H1 (cell line): ENCODE measurements around the gene CHAC1. TPM values are rescaled to one million over a fixed set of nuclear protein-coding genes. Genes with fewer than 3 reads are reported as not detected.

Experiments used
- CTCF ChIA-PET: fragments of 300-600 bp; sonication (Branson Sonifier 250); formaldehyde crosslinking; loops from one replicate; lab custom pipeline; 2021; ENCODE audit not compliant: partially characterized antibody; lab: Charles Lee
- POLR2A ChIA-PET: fragments of 300-600 bp; sonication (Branson Sonifier 250); formaldehyde crosslinking; loops from one replicate; lab custom pipeline; 2021; ENCODE audit warnings: inconsistent platforms; ENCODE audit not compliant: partially characterized antibody; lab: Charles Lee
- DNase-seq, 2 experiments: peaks; one replicate each; pipeline versions ENCODE4 v3.0.0 to v3.0.0-alpha.2; 2010 to 2022; ENCODE audit warnings: low spot score in 2 of 2, low read depth in 1 of 2, mixed read lengths in 1 of 2
- FAIRE-seq: peaks from 2 replicates; lab custom pipeline; 2011; peaks lifted over from hg19 to GRCh38; lab: Jason Lieb, UNC
- H2AFZ ChIP-seq: 2 replicates; pipeline ENCODE4 v1.8.1; 2012; ENCODE audit warnings: low read length, inconsistent platforms
- H2AK5ac ChIP-seq: 2 replicates; pipeline ENCODE4 v1.6.1; 2013; ENCODE audit warnings: low read depth, low read length
- H2BK120ac ChIP-seq: replicated peaks from 2 replicates; pipeline ENCODE3; 2013; ENCODE audit warnings: low read depth, low read length, inconsistent platforms
- H2BK12ac ChIP-seq: 2 replicates; pipeline ENCODE4 v1.6.1; 2013; ENCODE audit warnings: low read depth, low read length
- H2BK15ac ChIP-seq: 2 replicates; pipeline ENCODE4 v1.6.1; 2013; ENCODE audit warnings: low read length
- H2BK20ac ChIP-seq: 2 replicates; pipeline ENCODE4 v1.6.1; 2013; ENCODE audit warnings: low read length
- H2BK5ac ChIP-seq: 2 replicates; pipeline ENCODE4 v1.6.1; 2013; ENCODE audit warnings: low read depth, low read length
- H3K14ac ChIP-seq: 2 replicates; pipeline ENCODE4 v1.6.1; 2013; ENCODE audit warnings: inconsistent platforms; ENCODE audit not compliant: insufficient read length
- H3K18ac ChIP-seq: 2 replicates; pipeline ENCODE4 v1.6.1; 2013; ENCODE audit warnings: low read length; ENCODE audit errors: extremely low read depth
- H3K23ac ChIP-seq: 2 replicates; pipeline ENCODE4 v1.6.1; 2013; ENCODE audit warnings: inconsistent platforms; ENCODE audit not compliant: insufficient read length
- H3K23me2 ChIP-seq: 2 replicates; pipeline ENCODE4 v1.6.1; 2013; ENCODE audit warnings: low read depth, low read length
- H3K27ac ChIP-seq: 2 replicates; pipeline ENCODE4 v1.6.1; 2011; ENCODE audit warnings: low read depth, low read length, inconsistent platforms
- H3K27me3 ChIP-seq, 4 experiments: replicated peaks in 1 of 4; 1 replicate in 1 of 4; 2 replicates in 3 of 4; pipeline versions ENCODE4 v1.6.1 to v1.8.1; 2011 to 2013; ENCODE audit warnings: low read length in 3 of 4, mild to moderate bottlenecking in 3 of 4, inconsistent platforms in 2 of 4, mixed read lengths in 2 of 4, moderate library complexity in 1 of 4; ENCODE audit not compliant: control insufficient read depth in 3 of 4, insufficient read depth in 3 of 4; ENCODE audit errors: extremely low read depth in 1 of 4
- H3K36me3 ChIP-seq, 4 experiments: 2 replicates each; pipeline versions ENCODE4 v1.6.1 to v1.8.1; 2011 to 2013; ENCODE audit warnings: mild to moderate bottlenecking in 4 of 4, low read length in 3 of 4, moderate library complexity in 2 of 4, control low read depth in 1 of 4, inconsistent platforms in 1 of 4; ENCODE audit not compliant: insufficient read depth in 4 of 4, control insufficient read depth in 2 of 4
- H3K4ac ChIP-seq: replicated peaks from 2 replicates; pipeline ENCODE3; 2013; ENCODE audit warnings: low read length, low read depth, mixed read lengths, inconsistent platforms; ENCODE audit not compliant: insufficient read length
- H3K4me1 ChIP-seq, 4 experiments: replicated peaks in 1 of 4; 1 replicate in 1 of 4; 2 replicates in 3 of 4; pipeline versions ENCODE4 v1.6.1 to v1.8.1; 2011 to 2013; ENCODE audit warnings: low read length in 3 of 4, inconsistent platforms in 2 of 4, mixed read lengths in 1 of 4; ENCODE audit not compliant: insufficient read depth in 4 of 4, control insufficient read depth in 3 of 4
- H3K4me2 ChIP-seq, 2 experiments: 2 replicates each; pipeline versions ENCODE4 v1.6.1 to v1.8.1; 2011 to 2013; ENCODE audit warnings: low read depth in 2 of 2, low read length in 2 of 2, control low read depth in 1 of 2, inconsistent platforms in 1 of 2, mild to moderate bottlenecking in 1 of 2; ENCODE audit not compliant: insufficient read depth in 1 of 2
- H3K4me3 ChIP-seq, 4 experiments: fragments of 200-600, 300-600 bp in 1 of 4; sonication (generic), shearing (Covaris generic), sonication (Bioruptor Twin) in 1 of 4; 2 replicates each; pipeline versions ENCODE4 v1.5.1 to v1.8.1; 2011 to 2016; ENCODE audit warnings: low read length in 4 of 4, low read depth in 3 of 4, control low read depth in 2 of 4, inconsistent platforms in 2 of 4, mild to moderate bottlenecking in 2 of 4, mixed read lengths in 1 of 4, moderate library complexity in 1 of 4; ENCODE audit not compliant: insufficient read depth in 2 of 4; ENCODE audit errors: extremely low read depth in 1 of 4
- H3K56ac ChIP-seq: replicated peaks from 2 replicates; pipeline ENCODE3; 2013; ENCODE audit warnings: low read depth, mild to moderate bottlenecking, mixed read lengths, low read length, inconsistent platforms; ENCODE audit not compliant: insufficient read length
- H3K79me1 ChIP-seq: 2 replicates; pipeline ENCODE4 v1.6.1; 2013; ENCODE audit warnings: low read depth, low read length, control low read depth
- H3K79me2 ChIP-seq, 2 experiments: 2 replicates each; pipeline versions ENCODE4 v1.6.1 to v1.8.1; 2012 to 2013; ENCODE audit warnings: low read length in 2 of 2, mild to moderate bottlenecking in 2 of 2, inconsistent platforms in 1 of 2; ENCODE audit not compliant: insufficient read depth in 2 of 2, control insufficient read depth in 1 of 2
- H3K9ac ChIP-seq, 4 experiments: replicated peaks in 1 of 4; 1 replicate in 1 of 4; 2 replicates in 3 of 4; pipeline versions ENCODE4 v1.6.1 to v1.8.1; 2011 to 2013; ENCODE audit warnings: low read depth in 3 of 4, low read length in 3 of 4, control low read depth in 2 of 4, mild to moderate bottlenecking in 2 of 4, moderate library complexity in 2 of 4, inconsistent platforms in 1 of 4; ENCODE audit errors: extremely low read depth in 1 of 4
- H3K9me3 ChIP-seq, 2 experiments: 2 replicates each; pipeline versions ENCODE4 v1.6.1 to v1.8.1; 2012 to 2013; ENCODE audit warnings: mild to moderate bottlenecking in 2 of 2, moderate library complexity in 2 of 2, control low read depth in 1 of 2, inconsistent platforms in 1 of 2, low read depth in 1 of 2, low read length in 1 of 2, mixed read lengths in 1 of 2; ENCODE audit not compliant: insufficient read depth in 2 of 2
- H4K20me1 ChIP-seq, 2 experiments: replicated peaks in 1 of 2; 2 replicates each; pipeline versions ENCODE3 to v1.8.1; 2011 to 2013; ENCODE audit warnings: inconsistent platforms in 2 of 2, low read length in 2 of 2, mild to moderate bottlenecking in 1 of 2; ENCODE audit not compliant: insufficient read depth in 2 of 2, control insufficient read depth in 1 of 2
- H4K5ac ChIP-seq: 2 replicates; pipeline ENCODE4 v1.6.1; 2013; ENCODE audit warnings: low read length, low read depth, mixed read lengths, inconsistent platforms; ENCODE audit not compliant: insufficient read length
- H4K8ac ChIP-seq: 2 replicates; pipeline ENCODE4 v1.8.0; 2013; ENCODE audit warnings: mild to moderate bottlenecking, moderate library complexity, low read length, inconsistent platforms; ENCODE audit not compliant: insufficient read depth; ENCODE audit errors: extremely low read depth
- H4K91ac ChIP-seq: replicated peaks from 2 replicates; pipeline ENCODE3; 2013; ENCODE audit warnings: low read length, mixed read lengths, inconsistent platforms; ENCODE audit not compliant: insufficient read length
- CTCF ChIP-seq, 3 experiments: IDR thresholded peaks; 1 replicate in 2 of 3; 2 replicates in 1 of 3; pipeline versions ENCODE4 v1.5.1 to v1.6.1; 2011; ENCODE audit warnings: low read length in 3 of 3, mild to moderate bottlenecking in 3 of 3, inconsistent platforms in 2 of 3, low read depth in 1 of 3, moderate library complexity in 1 of 3; ENCODE audit not compliant: insufficient read depth in 1 of 3; ENCODE audit errors: control extremely low read depth in 1 of 3
- EGR1 ChIP-seq: IDR thresholded peaks from 2 replicates; pipeline ENCODE4 v1.6.1; 2011; ENCODE audit warnings: low read depth, low read length, borderline replicate concordance
- WGBS, 2 experiments: shearing (Covaris generic) in 1 of 2; methylation state at CpG; one replicate each; pipeline versions ENCODE4 v1.1.6 to v1.1.7; 2013 to 2015; ENCODE audit warnings: low lambda C conversion rate in 2 of 2, mixed read lengths in 2 of 2, inconsistent platforms in 1 of 2, low coverage in 1 of 2, missing lambda C conversion rate in 1 of 2; ENCODE audit not compliant: insufficient replicate concordance in 2 of 2, insufficient coverage in 1 of 2, insufficient read length in 1 of 2; ENCODE audit errors: extremely low coverage in 1 of 2, missing lambda C conversion rate in 1 of 2; 5-methylcytosine and 5-hydroxymethylcytosine counted together
- polyA plus RNA-seq, 7 experiments: library from polyadenylated mRNA; depleted of rRNA in 3 of 7; stranded (reverse) in 5 of 7; unstranded in 2 of 7; fragments of >200 nt in 5 of 7; fragments of 200-250 nt in 2 of 7; gene quantifications; 1 replicate in 5 of 7; 2 replicates in 1 of 7; 4 replicates in 1 of 7; pipeline versions ENCODE4 v1.2.1 to v1.2.3, GENCODE V29; 2011 to 2013; ENCODE audit warnings: missing spikeins in 2 of 7, mixed read lengths in 2 of 7
- total RNA-seq: library from RNA; stranded (reverse); fragmentation: NEBNext Ultra II Directional; extraction: Animal tissue kit (Norgen Biotek cat#: 25700); gene quantifications from 2 replicates; pipeline ENCODE4 v1.2.1, GENCODE V29; 2021

CHAC1 gene
- total and polyA plus RNA-seq, 2 of the 8 experiments (the other 6 are each of a cell fraction or from before 2014, with no cell fraction given): 34.3 to 159 TPM

DNA sequence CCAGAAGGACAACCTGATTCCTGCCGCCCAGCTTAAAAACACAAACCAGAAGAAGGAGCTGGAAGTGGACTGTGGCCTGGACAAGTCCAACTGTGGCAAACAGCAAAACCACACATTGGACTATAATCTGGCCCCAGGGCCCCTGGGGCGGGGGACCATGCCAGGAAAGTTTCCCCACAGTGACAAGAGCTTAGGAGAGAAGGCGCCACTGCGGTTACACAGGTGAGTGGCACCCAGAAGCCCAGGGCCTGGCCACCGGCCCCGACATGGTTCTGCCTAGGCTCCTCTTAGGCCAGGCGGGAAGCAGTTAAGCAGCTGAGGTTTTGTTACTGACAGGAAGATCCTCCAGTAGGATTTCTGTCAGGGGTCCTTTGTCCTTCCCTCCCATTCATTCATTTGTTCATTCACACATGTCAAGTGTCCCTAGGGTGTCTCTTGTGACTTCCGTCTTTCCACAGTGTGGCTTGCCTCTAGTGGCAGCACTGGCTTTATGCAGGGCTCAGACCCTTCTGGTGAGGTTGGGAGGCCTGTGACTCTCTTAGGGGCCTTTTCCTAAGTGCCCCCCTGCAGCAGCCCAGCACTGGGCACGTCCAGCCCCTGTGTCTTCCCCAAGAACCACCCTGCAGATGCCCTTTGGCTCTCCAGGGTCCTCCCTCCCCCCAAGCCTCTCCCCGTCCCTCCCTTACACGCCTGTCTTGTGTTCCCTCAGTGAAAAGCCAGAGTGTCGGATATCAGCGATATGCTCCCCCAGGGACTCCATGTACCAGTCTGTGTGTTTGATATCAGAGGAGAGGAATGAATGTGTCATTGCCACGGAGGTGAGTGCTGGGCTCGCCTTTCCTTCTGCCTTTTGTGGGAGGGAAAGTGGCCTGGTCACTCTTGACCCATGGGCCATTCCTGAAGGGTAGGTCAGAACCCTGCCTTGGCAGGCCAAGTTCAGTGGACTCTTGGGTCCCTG lies 16.3 kb upstream of the CHAC1 start:
- no peak for FAIRE-seq
- Histone ChIP-seq H4K5ac (no peak overlapping the region), H3K4me1 (peaks cover 0 to 20% (median 6%) of the 10 kb centered on the region in 4 experiments; a peak in 5 of 7 replicates), H3K18ac (no peak overlapping the region), H4K91ac (no peak overlapping the region), H3K9ac (no peak overlapping the region), H3K27me3 (peaks cover 4 to 43% (median 26%) of the 10 kb centered on the region in 4 experiments), H2BK5ac (no peak overlapping the region), H3K23me2 (peaks cover 5% of the 10 kb centered on the region; the same call in 1 of the 2 replicates), H3K14ac (no peak overlapping the region), H4K8ac (no peak overlapping the region), H3K36me3 (no peaks in the 10 kb centered on the region), H3K4ac (no peak overlapping the region), H2AK5ac (no peak overlapping the region), H3K23ac (no peak overlapping the region), H2AFZ (no peak overlapping the region), H4K20me1 (no peaks in the 10 kb centered on the region), H3K9me3 (no peaks in the 10 kb centered on the region), H2BK20ac (0 out of 2 replicates have a peak overlapping the region, but pooled peaks have one; percentile 80), H3K79me1 (no peaks in the 10 kb centered on the region), H3K79me2 (no peaks in the 10 kb centered on the region), H2BK12ac (peak overlapping the region; percentile 50; the same call in 1 of the 2 replicates), H2BK15ac (peak overlapping the region; percentile 8; the same call in 1 of the 2 replicates), H3K4me3 (no peak overlapping the region), H3K56ac (no peak overlapping the region), H3K4me2 (no peak overlapping the region), H2BK120ac (no peak overlapping the region), H3K27ac (no peak overlapping the region)
- peak in 1 of 3 experiments; percentile 2; a peak in 1 of 4 replicates for TF ChIP-seq CTCF (IDR thresholded peaks at IDR 0.05; ENCODE audit: control extremely low read depth in 1 of 3, insufficient read depth in 1 of 3, low read depth in 1 of 3, low read length in 3 of 3)
- no peak for TF ChIP-seq EGR1
- no peak for DNase-seq
- ChIA-PET CTCF (interaction anchor here (1.0 to 33.1 kb wide), 5 partner anchors 9 to 54 kb away, joined by 3 to 619 read pairs (median 5); partner anchors contain the start of genes DLL4 and VPS18), POLR2A (interaction anchor here (0.6 to 43.8 kb wide), 3 partner anchors 15 to 93 kb away, joined by 3 to 1505 read pairs (median 3); partner anchors contain the start of genes CHAC1 and SPINT1)
- 87% methylated on average over 15 of the region's 15 CpGs; no CpG with 5 or more reads in 1 of the 2 experiments for WGBS, 2 experiments
